IPS-NIHi11 (cell line): ENCODE results near the gene IFITM1.
"Not testable (repeated sequence)": the region's sequence is repeated elsewhere in the genome, so short reads cannot be mapped to it uniquely, and the experiment has no call there.

Experiments
- DNase-seq: peaks from one replicate; pipeline ENCODE4 v3.0.0; 2012; ENCODE audit warnings: mixed read lengths, low spot score

Gene IFITM1

DNA sequence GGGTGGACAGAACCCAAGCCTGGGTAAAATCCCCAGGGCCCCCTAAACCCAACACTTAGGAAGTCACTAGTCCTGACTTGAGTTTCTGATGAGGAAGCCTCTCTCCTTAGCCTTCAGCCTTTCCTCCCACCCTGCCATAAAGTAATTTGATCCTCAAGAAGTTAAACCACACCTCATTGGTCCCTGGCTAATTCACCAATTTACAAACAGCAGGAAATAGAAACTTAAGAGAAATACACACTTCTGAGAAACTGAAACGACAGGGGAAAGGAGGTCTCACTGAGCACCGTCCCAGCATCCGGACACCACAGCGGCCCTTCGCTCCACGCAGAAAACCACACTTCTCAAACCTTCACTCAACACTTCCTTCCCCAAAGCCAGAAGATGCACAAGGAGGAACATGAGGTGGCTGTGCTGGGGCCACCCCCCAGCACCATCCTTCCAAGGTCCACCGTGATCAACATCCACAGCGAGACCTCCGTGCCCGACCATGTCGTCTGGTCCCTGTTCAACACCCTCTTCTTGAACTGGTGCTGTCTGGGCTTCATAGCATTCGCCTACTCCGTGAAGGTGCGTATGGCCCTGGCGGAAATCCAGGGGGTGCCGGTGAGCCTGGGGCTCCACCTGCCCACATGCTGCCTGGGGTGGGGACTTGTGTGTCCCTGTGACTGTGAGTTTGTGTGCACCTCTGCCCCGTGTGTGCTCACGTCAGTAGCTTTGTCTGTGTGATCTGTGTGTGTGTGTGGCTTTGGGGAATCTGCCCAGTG is at the start of gene IFITM1:
IFITM1 (plus strand) TSS at position 254 of the 767 bp plus-strand sequence; CDS start at position 385, 131 bp downstream.
- DNase-seq, result peak; percentile 65

- DNase-seq, result no peak
Observed at GRCh38 chr11:266676-267439, 47.0 kb upstream of the IFITM1 start.

GRCh38 chr11:267491-267994 is 46.3 kb upstream of the IFITM1 start:
- DNase-seq, result no peak

DNA sequence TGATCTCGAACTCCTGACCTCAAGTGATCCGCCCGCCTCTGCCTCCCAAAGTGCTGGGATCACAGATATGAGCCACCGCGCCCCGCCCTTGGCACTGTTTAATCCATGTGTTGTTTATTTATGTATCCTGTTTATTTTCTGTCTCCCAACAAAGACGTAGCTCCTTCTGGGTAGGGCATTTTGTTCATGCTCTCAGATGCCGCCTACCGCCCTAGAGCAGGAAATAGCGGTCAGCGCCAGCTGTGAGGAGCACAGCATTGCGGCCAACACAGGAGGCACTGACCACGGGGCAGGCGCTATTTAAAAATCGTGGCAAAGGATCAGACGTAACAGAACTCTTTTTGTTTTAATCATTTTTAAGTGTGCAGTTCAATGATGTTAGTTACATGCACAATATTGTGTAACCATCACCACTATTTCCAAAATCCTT is 45.1 kb upstream of the IFITM1 start:
- DNase-seq, result not testable (repeated sequence)

GRCh38 chr11:269146-269890 is 44.5 kb upstream of the IFITM1 start:
- DNase-seq, result no peak

GRCh38 chr11:270451-271318 is 43.2 kb upstream of the IFITM1 start:
- DNase-seq, result no peak

DNA sequence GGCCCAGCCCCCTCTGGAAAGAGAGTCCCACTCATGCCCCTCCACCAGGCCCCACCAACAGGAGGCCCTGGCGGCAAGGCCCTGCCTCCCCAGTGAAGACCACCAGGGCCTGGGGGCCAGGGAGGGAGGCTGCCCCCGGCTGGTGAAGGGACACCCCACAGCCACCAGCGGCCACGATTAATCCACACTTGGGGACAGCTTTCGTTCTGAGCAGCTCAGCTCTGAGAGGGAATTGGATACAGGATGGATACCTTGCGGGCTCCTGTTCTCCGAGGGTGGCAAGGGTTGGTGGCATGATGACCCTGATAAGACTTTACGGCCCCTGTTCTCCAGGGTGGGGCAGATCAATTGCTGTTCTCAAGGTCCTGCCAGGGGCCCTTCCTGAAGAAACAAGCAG is 42.5 kb upstream of the IFITM1 start:
- DNase-seq, result no peak

GRCh38 chr11:272195-272930 is 41.5 kb upstream of the IFITM1 start:
- no peak for DNase-seq

- DNase-seq, result no peak
Observed at GRCh38 chr11:272931-273198, 41.0 kb upstream of the IFITM1 start.

DNA sequence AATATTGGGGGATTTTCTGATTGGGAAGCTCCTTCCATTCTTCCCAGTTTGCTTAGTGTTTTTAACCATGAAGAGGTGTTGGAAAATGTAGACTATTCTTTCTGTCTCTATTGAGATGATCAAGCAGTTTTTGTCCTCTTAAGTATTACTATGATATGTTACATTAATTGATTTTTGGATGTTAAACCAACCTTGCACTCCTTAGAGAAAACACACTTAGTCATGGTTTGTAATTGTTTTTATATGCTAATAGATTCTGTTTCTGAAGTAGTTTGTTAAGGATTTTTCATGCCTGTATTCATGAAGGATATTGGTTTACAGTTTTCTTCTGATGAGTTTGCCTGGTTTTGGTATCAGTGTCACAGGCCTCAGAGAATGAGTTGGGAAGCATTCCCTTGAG is 37.6 kb upstream of the IFITM1 start:
- no peak for DNase-seq

- no peak for DNase-seq
Observed at GRCh38 chr11:278001-278951, 35.6 kb upstream of the IFITM1 start, which contains the start of gene NLRP6. NLRP6 (plus strand) TSS chr11:278407; CDS start chr11:278570, 163 bp downstream.

GRCh38 chr11:279040-279965 is 34.5 kb upstream of the IFITM1 start:
- DNase-seq, result no peak

DNA sequence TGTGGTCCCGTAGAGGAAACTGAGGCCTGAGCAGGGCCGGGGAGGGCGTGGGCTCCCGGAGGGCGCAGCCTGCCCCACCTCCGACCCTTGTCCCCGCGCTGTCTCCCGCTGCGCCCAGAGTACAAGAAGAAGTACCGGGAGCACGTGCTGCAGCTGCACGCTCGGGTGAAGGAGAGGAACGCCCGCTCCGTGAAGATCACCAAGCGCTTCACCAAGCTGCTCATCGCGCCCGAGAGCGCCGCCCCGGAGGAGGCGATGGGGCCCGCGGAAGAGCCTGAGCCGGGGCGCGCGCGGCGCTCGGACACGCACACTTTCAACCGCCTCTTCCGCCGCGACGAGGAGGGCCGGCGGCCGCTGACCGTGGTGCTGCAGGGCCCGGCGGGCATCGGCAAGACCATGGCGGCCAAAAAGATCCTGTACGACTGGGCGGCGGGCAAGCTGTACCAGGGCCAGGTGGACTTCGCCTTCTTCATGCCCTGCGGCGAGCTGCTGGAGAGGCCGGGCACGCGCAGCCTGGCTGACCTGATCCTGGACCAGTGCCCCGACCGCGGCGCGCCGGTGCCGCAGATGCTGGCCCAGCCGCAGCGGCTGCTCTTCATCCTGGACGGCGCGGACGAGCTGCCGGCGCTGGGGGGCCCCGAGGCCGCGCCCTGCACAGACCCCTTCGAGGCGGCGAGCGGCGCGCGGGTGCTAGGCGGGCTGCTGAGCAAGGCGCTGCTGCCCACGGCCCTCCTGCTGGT is 33.7 kb upstream of the IFITM1 start:
- peak; percentile 85 for DNase-seq

- no peak for DNase-seq
Observed at GRCh38 chr11:280706-281485, 32.9 kb upstream of the IFITM1 start.

- no peak for DNase-seq
Observed at GRCh38 chr11:281486-282161, 32.2 kb upstream of the IFITM1 start.

DNA sequence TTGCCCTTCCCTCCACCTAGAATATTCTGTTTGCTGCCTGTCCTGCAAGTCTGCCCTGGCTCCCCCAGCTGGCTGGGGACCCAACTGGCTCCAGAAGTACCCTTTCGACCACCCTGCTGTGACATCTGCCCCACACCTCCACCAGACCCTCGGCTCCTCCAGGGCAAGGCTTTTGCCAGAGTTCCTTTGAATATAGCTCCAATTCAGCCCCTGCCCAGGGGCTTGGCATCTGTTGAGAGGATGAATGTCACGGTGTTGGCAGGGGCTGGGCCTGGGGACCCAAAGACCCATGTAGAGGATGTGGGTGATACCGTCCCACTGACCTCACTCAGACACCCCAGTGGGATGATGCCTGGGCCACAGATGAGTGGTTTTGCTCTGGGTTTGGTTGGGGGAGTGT is 31.7 kb upstream of the IFITM1 start:
- DNase-seq, result no peak
